ACHN (cell line): ENCODE measurements around the gene NUCB2.
"Not testable (repeated sequence)": the region's sequence is repeated elsewhere in the genome, so short reads cannot be mapped to it uniquely, and the experiment has no call there.

Experiments
- DNase-seq: peaks from one replicate; pipeline ENCODE4 v3.0.0-alpha.2; 2015
- in situ Hi-C: cut with HindIII; loops from 2 replicates; pipeline ENCODE4 v1.10.0; 2017; ENCODE audit warnings: low sequenced_read_pairs, low pct_ligation_motif_present, low pct_unique_long_range_greater_than_20kb

NUCB2 gene

DNA sequence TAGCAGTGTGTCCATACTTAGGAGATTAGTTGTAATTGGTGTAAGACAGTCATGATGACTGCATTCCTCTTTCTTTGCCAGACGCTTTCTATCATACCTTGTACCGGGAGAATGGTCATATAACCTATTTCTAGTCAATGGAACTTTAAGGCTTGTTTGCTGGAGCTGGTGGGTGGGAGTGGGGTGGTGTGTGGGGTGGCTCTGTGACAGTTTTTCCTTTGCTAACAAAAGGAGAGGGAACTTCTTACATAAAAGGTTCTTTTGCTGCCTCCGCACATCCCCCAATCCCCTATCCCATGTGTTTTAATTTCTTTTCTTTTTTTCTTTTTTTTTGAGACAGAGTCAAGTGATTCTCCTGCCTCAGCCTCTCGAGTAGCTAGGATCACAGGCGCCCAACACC lies 9.8 kb upstream of the NUCB2 start:
- DNase-seq: no peak
- in situ Hi-C loops: no loop called here

DNA sequence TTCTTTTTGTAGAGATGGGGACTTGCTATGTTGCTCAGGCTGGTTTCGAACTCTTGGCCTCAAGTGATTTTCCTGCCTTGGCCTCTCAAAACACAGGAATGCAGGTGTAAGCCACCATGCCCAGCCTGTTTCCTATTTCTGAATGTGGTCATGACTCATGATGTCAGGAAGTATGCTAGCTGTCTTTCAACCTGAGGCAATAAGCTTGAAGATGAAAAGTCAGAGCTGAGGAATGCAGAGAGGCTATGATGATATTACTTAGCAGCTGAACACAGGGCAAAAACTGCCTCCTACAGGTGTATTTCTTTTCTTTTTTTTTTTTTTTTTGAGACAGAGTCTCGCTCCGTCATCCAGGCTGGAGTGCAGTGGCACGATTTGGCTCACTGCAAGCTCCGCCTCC lies 9.0 kb upstream of the NUCB2 start:
- peak; percentile 92 for DNase-seq
- in situ Hi-C loops: no loop called here

DNA sequence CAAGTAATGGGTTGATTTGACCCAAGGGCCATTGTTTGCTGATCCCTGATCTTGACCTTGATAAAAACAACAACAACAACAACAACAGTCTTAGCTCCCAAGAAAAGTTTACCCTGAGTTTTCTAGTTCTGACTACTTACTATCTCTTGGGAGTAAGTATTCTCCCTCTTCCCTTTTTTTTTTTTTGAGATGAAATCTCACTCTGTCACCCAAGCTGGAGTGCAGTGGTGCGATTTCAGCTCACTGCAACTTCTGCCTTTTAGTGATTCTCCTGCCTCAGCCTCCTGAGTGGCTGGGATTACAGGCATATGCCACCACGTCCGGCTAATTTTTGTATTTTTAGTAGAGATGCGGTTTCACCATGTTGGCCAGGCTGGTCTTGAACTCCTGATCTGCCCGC lies 8.0 kb upstream of the NUCB2 start:
- DNase-seq, in situ Hi-C loops: not testable (repeated sequence)

DNA sequence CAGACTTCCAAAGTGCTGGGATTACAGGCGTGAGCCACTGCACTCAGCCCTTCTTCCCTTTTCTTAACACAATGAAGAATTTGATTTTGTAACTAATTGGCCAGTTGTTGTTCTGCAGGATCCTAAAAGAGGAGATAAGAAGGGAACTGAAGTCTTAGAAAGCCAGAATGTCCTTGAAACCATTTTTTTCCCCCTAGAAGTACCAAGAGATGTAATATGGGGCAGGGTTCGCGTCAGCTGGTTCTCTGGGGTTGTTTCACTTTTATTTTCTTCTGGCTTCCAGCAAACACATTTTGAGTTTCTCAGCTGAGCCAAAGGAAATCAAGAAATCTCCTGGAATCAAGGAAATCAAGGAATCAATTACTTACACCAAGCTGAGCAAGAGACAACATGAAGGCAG lies 7.6 kb upstream of the NUCB2 start:
- in situ Hi-C loops: no loop called here
- DNase-seq: no peak

DNA sequence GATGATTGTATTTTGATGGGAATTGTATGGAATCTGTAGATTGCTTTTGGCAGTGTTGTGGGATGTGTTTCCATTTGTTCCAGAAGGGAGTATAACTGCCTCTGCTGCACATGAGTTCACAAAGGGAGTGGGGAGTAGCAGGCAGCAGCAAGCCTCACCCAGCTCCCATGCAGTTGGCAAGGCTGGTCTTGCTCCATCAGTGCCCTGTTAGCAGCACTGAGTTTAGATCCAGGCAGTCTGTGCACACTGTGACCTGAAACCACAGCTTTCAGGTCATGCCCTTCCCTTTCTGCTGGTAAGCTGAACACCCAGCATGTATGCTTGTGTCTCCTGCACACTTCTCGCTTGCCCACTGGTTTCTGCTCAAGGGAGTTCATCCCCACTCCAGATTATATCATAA lies 3.7 kb upstream of the NUCB2 start:
- DNase-seq: no peak
- in situ Hi-C loops: no loop called here

- in situ Hi-C loops: no loop called here
- DNase-seq: no peak
Measured at GRCh38 chr11:17273211-17273610, 3.3 kb upstream of the NUCB2 start.

DNA sequence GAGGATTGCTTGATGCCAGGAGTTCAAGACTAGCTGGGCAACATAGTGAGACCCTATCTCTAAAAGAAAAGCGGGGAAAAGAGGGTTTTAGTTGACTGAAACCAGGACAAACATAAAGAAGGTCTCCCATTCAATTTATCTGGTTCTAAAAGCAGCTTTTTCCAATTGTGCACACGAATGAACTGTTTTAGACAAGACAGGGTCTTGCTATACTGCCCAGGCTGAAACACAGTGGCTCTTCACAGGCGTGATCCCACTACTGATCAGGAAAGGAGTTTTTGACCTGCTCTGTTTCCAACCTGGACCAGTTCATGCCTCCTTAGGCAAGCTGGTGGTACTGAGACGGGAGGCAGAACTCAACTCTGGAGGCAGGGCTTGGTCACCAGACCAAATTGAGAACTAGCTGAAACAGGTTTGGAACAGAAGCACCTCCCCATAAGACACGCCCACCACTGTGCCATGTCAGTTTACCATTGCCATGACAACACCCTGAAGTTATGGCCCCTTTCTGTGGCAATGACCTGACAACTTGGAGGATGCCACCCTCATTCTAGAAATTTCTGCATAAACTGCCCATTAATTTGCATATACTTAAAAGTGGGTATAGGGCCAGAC lies 2.8 kb upstream of the NUCB2 start:
- no peak for DNase-seq
- in situ Hi-C loops: no loop called here

DNA sequence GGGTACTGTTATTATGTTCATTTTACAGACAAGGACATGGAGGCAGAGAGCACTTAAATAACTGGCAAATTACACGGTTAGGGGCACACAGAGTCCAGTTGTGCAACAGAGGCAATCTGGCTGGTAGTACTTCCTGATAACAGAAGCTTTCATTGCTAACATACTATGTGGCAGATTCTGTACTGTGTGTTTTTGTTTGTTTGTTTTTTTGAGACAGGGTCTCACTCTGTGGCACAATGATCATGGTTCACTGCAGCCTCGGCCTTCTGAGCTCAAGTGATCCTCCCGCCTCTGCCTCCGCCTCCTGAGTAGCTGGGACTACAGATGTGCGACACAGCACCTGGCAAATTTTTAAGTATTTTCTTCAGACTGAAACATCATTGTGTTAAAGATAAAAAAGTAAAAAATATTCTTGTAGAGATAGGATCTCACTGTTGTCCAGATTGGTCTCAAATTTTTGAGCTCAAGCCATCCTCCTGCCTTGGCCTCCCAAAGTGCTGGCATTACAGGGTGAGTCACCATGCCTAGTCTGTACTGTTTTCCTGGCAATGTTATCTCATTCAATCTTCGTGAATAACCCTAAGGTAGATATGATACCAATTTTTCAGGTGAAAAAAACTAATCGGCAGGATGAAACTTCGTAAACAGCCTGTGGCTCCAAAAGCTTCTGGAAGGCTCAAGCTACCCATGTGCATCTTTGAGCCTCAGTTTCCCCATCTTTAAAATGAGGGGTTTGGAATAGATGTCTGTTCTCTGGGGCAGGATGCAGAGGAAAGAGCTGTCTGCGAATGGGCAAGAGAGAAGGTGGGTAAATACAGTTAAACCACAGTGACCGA lies 921 bp upstream of the NUCB2 start:
- DNase-seq: no peak
- in situ Hi-C loops: no loop called here

GRCh38 chr11:17277024-17277584 lies 565 bp downstream of the NUCB2 start:
- in situ Hi-C loops: no loop called here
- peak; percentile 55 for DNase-seq

DNA sequence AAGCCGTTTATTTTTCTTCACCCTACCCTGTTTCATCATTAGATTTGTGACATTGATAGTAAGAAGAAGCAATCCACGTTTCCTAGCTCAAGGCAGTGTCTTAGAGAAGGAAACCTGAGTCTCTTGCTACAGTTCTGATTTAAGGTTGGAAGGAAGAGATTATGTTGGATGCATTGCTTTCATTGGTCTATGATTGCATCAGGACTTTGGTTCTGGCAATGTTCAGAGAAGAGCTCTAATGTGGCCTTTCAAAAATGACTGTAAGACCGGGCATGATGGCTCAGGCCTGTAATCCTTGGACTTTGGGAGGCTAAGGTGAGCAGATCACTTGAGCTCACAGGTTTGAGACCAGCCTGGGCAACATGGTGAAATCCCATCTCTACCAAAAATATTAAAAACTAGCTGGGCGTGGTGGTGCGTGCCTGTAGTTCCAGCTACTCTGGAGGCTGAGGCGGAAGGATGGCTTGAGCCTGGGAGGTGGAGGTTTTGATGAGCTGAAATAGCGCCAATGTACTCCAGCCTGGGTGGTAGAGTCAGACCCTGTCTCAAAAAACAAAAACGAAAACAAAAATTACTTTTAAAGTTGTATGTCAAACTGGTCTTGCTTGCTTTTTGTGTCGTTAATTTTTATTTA lies 4.1 kb downstream of the NUCB2 start:
- in situ Hi-C loops: no loop called here
- no peak for DNase-seq

GRCh38 chr11:17286332-17286731 lies 9.8 kb downstream of the NUCB2 start:
- DNase-seq: no peak
- in situ Hi-C loops: no loop called here

GRCh38 chr11:17287058-17287457 lies 10.5 kb downstream of the NUCB2 start:
- in situ Hi-C loops: no loop called here
- no peak for DNase-seq

DNA sequence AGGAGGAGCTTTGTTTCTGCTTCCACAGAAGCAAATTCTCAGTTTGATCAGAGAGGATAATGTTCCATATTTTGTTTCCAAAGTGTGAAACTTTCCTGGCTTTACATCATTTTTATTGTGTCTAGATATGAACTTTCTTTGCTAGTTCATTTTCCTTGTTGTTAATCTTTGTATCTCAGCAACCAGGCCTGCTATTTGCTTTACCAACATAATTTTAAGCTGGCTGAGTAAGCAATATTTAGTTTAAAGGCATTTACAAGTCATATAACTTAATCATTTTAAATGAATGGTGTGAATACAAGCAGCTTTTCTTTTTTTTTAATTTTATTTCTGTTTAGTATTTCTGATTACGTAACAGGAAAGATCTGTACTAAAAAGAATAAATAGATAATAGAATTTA lies 15.2 kb downstream of the NUCB2 start:
- DNase-seq: no peak
- in situ Hi-C loops: no loop called here

GRCh38 chr11:17293311-17293710 lies 16.8 kb downstream of the NUCB2 start:
- no peak for DNase-seq
- in situ Hi-C loops: no loop called here

GRCh38 chr11:17294033-17294432 lies 17.5 kb downstream of the NUCB2 start:
- in situ Hi-C loops: no loop called here
- DNase-seq: no peak

- no peak for DNase-seq
- in situ Hi-C loops: no loop called here
Measured at GRCh38 chr11:17296852-17297559, 20.5 kb downstream of the NUCB2 start.

DNA sequence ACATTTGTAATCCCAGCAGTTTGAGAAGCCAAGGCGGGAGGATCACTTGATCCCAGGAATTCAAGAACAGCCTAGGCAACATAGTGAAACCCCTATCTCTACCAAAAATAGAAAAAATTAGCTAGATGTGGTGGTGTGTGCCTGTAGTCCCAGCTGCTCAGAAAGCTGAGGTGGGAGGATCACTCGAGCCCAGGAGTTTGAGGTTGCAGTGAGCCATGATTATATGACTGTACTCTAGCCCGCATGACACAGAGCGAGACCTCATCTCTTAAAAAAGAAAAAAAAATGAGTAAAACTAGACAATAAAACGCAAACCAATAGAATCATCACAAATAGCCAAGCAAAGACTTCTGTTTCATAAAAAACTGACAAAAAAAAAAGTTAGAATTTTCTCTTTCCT lies 21.8 kb downstream of the NUCB2 start:
- in situ Hi-C loops: no loop called here
- DNase-seq: no peak

GRCh38 chr11:17300372-17300771 lies 23.8 kb downstream of the NUCB2 start:
- in situ Hi-C loops: no loop called here
- DNase-seq: no peak
